A549 (cell line): ENCODE measurements around the gene MVK. TPM values are rescaled to one million over a fixed set of nuclear protein-coding genes. Genes with fewer than 3 reads are reported as not detected.

Experiments used
- ATAC-seq, 2 experiments: fragments of 200-7000 bp in 1 of 2; fragments of >200 bp in 1 of 2; cut with Nextera tagmentation in 1 of 2; cut with Tn5 transposase in 1 of 2; 3 replicates each; pipeline versions ENCODE4 v1.8.0 to v1.9.1; 2018 to 2020; ENCODE audit warnings: mild to moderate bottlenecking in 1 of 2, moderate library complexity in 1 of 2
- CTCF ChIA-PET: fragments of 300-600 bp; sonication (Branson Sonifier 250); formaldehyde crosslinking; extraction: SDS; loops from one replicate; lab custom pipeline; 2021; ENCODE audit warnings: antibody characterized with exemption, inconsistent platforms; lab: Yijun Ruan, JAX
- POLR2A ChIA-PET: fragments of 350-600 bp; formaldehyde crosslinking; extraction: SDS; loops from one replicate; lab custom pipeline; 2021; ENCODE audit warnings: antibody characterized with exemption, inconsistent platforms; lab: Yijun Ruan, JAX
- DNase-seq, 2 experiments: peaks; one replicate each; pipeline versions ENCODE4 v3.0.0 to v3.0.0-alpha.2; 2011 to 2016; ENCODE audit warnings: low read depth in 1 of 2, low spot score in 1 of 2
- FAIRE-seq: peaks from 2 replicates; lab custom pipeline; 2011; peaks lifted over from hg19 to GRCh38; lab: Jason Lieb, UNC
- H3K27ac ChIP-seq, 2 experiments: fragments of >200 bp; sonication (Bioruptor Twin); formaldehyde crosslinking; 3 replicates each; pipeline ENCODE4 v1.5.1; 2016 to 2017
- H3K4me1 ChIP-seq: fragments of >200 bp; sonication (Bioruptor Twin); formaldehyde crosslinking; 3 replicates; pipeline ENCODE4 v1.6.1; 2016
- H3K4me2 ChIP-seq: fragments of >200 bp; sonication (Bioruptor Twin); formaldehyde crosslinking; 3 replicates; pipeline ENCODE4 v1.6.1; 2016
- H3K4me3 ChIP-seq: fragments of >200 bp; sonication (Bioruptor Twin); formaldehyde crosslinking; 3 replicates; pipeline ENCODE4 v1.5.1; 2016
- H3K9me3 ChIP-seq: fragments of >200 bp; sonication (Bioruptor Twin); formaldehyde crosslinking; 3 replicates; pipeline ENCODE4 v1.6.1; 2016
- BCL3 ChIP-seq: fragments of >200 bp; sonication (Bioruptor Twin); formaldehyde crosslinking; IDR thresholded peaks from 3 replicates; pipeline ENCODE4 v1.6.1; 2016
- CBX2 ChIP-seq: fragments of 200-600 bp; sonication (generic); IDR thresholded peaks from 2 replicates; pipeline ENCODE4 v1.6.1; 2016; ENCODE audit warnings: low read depth, mild to moderate bottlenecking, borderline replicate concordance
- CBX8 ChIP-seq: fragments of 200-600 bp; sonication (generic); IDR thresholded peaks from 2 replicates; pipeline ENCODE4 v1.6.1; 2016
- CEBPB ChIP-seq, 2 experiments: fragments of >200 bp in 1 of 2; sonication (Bioruptor Twin) in 1 of 2; formaldehyde crosslinking in 1 of 2; IDR thresholded peaks; 2 replicates each; pipeline ENCODE4 v1.6.1; 2012 to 2016
- CHD4 ChIP-seq: fragments of 200-600 bp; sonication (generic); IDR thresholded peaks from 2 replicates; pipeline ENCODE4 v1.6.1; 2016; ENCODE audit warnings: antibody characterized with exemption, mild to moderate bottlenecking, borderline replicate concordance
- CTCF ChIP-seq: fragments of >200 bp; sonication (Bioruptor Twin); formaldehyde crosslinking; IDR thresholded peaks from 3 replicates; pipeline ENCODE4 v1.5.1; 2016
- E2F6 ChIP-seq: IDR thresholded peaks from 2 replicates; pipeline ENCODE4 v1.6.1; 2012; ENCODE audit warnings: low read depth, borderline replicate concordance
- EHMT2 ChIP-seq: fragments of 200-600 bp; sonication (generic); IDR thresholded peaks from 2 replicates; pipeline ENCODE4 v1.6.1; 2016; ENCODE audit warnings: antibody characterized with exemption, low read depth, mild to moderate bottlenecking, moderate library complexity
- FOSB ChIP-seq: fragments of 250-450 bp; sonication (Bioruptor Pico); IDR thresholded peaks from 2 replicates; pipeline ENCODE4 v1.5.0; 2020; ENCODE audit warnings: mild to moderate bottlenecking, moderate library complexity
- FOXS1 ChIP-seq: fragments of 250-450 bp; sonication (Bioruptor Pico); IDR thresholded peaks from 2 replicates; pipeline ENCODE4 v1.5.0; 2020; ENCODE audit warnings: mild to moderate bottlenecking, moderate library complexity
- HEYL ChIP-seq: fragments of 250-450 bp; sonication (Bioruptor Pico); IDR thresholded peaks from 2 replicates; pipeline ENCODE4 v1.8.0; 2021; ENCODE audit warnings: mild to moderate bottlenecking, moderate library complexity
- HMGXB4 ChIP-seq: fragments of 250-450 bp; sonication (Bioruptor Pico); IDR thresholded peaks from 2 replicates; pipeline ENCODE4 v1.5.0; 2021; ENCODE audit warnings: mild to moderate bottlenecking, moderate library complexity, borderline replicate concordance
- HOXA7 ChIP-seq: fragments of 250-450 bp; sonication (Bioruptor Pico); IDR thresholded peaks from 2 replicates; pipeline ENCODE4 v1.5.0; 2020; ENCODE audit warnings: mild to moderate bottlenecking, moderate library complexity
- JUN ChIP-seq, 2 experiments: fragments of >200 bp; sonication (Bioruptor Twin); formaldehyde crosslinking; IDR thresholded peaks; 2 replicates in 1 of 2; 3 replicates in 1 of 2; pipeline ENCODE4 v1.6.1; 2016 to 2017
- KDM5A ChIP-seq: fragments of 200-600 bp; sonication (generic); IDR thresholded peaks from 2 replicates; pipeline ENCODE4 v1.6.1; 2016; ENCODE audit warnings: antibody characterized with exemption, mild to moderate bottlenecking
- MAZ ChIP-seq: fragments of 150-350 bp; IDR thresholded peaks from 2 replicates; pipeline ENCODE4 v1.6.1; 2014; ENCODE audit warnings: antibody characterized with exemption, low read depth, low read length, borderline replicate concordance
- NR3C1 ChIP-seq: fragments of >200 bp; sonication (Bioruptor Twin); formaldehyde crosslinking; IDR thresholded peaks from 3 replicates; pipeline ENCODE4 v1.6.1; 2017
- PBX3 ChIP-seq: IDR thresholded peaks from 2 replicates; pipeline ENCODE4 v1.6.1; 2012
- PHF8 ChIP-seq: fragments of 200-600 bp; sonication (generic); IDR thresholded peaks from 2 replicates; pipeline ENCODE4 v1.6.1; 2016; ENCODE audit warnings: low read depth, mild to moderate bottlenecking, antibody characterized with exemption, moderate library complexity, borderline replicate concordance
- POLR2A ChIP-seq: IDR thresholded peaks from 2 replicates; pipeline ENCODE4 v1.6.1; 2012; ENCODE audit warnings: mild to moderate bottlenecking, low read length
- RCOR1 ChIP-seq: fragments of 150-350 bp; IDR thresholded peaks from 2 replicates; pipeline ENCODE4 v1.6.1; 2014; ENCODE audit warnings: antibody characterized with exemption, low read length, low read depth
- REST ChIP-seq: fragments of 200-600 bp; sonication (generic); IDR thresholded peaks from 2 replicates; pipeline ENCODE4 v1.6.1; 2016; ENCODE audit warnings: antibody characterized with exemption, mild to moderate bottlenecking, moderate library complexity
- RFX5 ChIP-seq: fragments of 450-650 bp; IDR thresholded peaks from 2 replicates; pipeline ENCODE4 v1.7.1; 2014; ENCODE audit warnings: antibody characterized with exemption, mild to moderate bottlenecking, moderate library complexity
- RNF2 ChIP-seq: fragments of 200-600 bp; sonication (generic); IDR thresholded peaks from 2 replicates; pipeline ENCODE4 v1.6.1; 2016; ENCODE audit warnings: low read depth, mild to moderate bottlenecking, antibody characterized with exemption, moderate library complexity, borderline replicate concordance
- SMC3 ChIP-seq: fragments of >200 bp; sonication (Bioruptor Twin); formaldehyde crosslinking; IDR thresholded peaks from 3 replicates; pipeline ENCODE4 v1.6.1; 2018; ENCODE audit warnings: inconsistent platforms
- SREBF2 ChIP-seq: fragments of 450-650 bp; IDR thresholded peaks from 2 replicates; pipeline ENCODE4 v1.6.1; 2014; ENCODE audit warnings: mild to moderate bottlenecking, moderate library complexity
- TP53 ChIP-seq: fragments of 250-450 bp; sonication (Bioruptor Pico); IDR thresholded peaks from 2 replicates; pipeline ENCODE4 v1.5.0; 2021; ENCODE audit warnings: mild to moderate bottlenecking, moderate library complexity
- ZC3H11A ChIP-seq: fragments of 450-650 bp; IDR thresholded peaks from 2 replicates; pipeline ENCODE4 v1.6.1; 2014; ENCODE audit warnings: antibody characterized with exemption, mild to moderate bottlenecking
- WGBS: methylation state at CpG from one replicate; pipeline ENCODE4 v1.1.6; 2017; ENCODE audit errors: missing lambda C conversion rate; 5-methylcytosine and 5-hydroxymethylcytosine counted together
- polyA plus RNA-seq, 4 experiments: library from polyadenylated mRNA; depleted of rRNA in 3 of 4; stranded (reverse); fragments of >200 nt; fragmentation: RNase III in 1 of 4; extraction: RNeasy Plus Mini Kit Qiagen cat#74134 plus additional on column Dnase treatment in 1 of 4; gene quantifications; 2 replicates in 3 of 4; 3 replicates in 1 of 4; pipeline ENCODE4 v1.2.3, GENCODE V29; 2011 to 2017

MVK gene
- polyA plus RNA-seq, 2 of the 4 experiments (the other 2 are of a cell fraction): 5.9 to 14.8 TPM

- CTCF ChIA-PET: interaction anchor here (1.4 to 10.5 kb wide), 2 partner anchors 16 to 194 kb away, joined by 6 to 123 read pairs; no protein-coding TSS in a partner anchor
- WGBS: 90% methylated on average over 13 of the region's 13 CpGs
- H3K4me2 ChIP-seq: no peak overlapping the region
- H3K4me1 ChIP-seq: no peaks in the 10 kb centered on the region
- FAIRE-seq: no peak
- H3K27ac ChIP-seq: no peak overlapping the region
- no peaks in the 10 kb centered on the region for H3K9me3 ChIP-seq
- DNase-seq: no peak
- POLR2A ChIA-PET: no interaction called here
- TF ChIP-seq KDM5A (no peak), JUN (IDR thresholded peaks at IDR 0.05) (no peak), MAZ (no peak), NR3C1 (no peak), EHMT2 (no peak), RFX5 (no peak), FOXS1 (CRISPR knock-in tag) (no peak), SMC3 (no peak), PHF8 (no peak), RCOR1 (no peak), E2F6 (no peak), POLR2A (no peak), ZC3H11A (no peak), HEYL (CRISPR knock-in tag) (no peak), HOXA7 (CRISPR knock-in tag) (no peak), SREBF2 (no peak), PBX3 (no peak), RNF2 (no peak), CBX8 (no peak)
- TF ChIP-seq, all 56 proteins: peak for 0
- H3K4me3 ChIP-seq: no peak overlapping the region
- ATAC-seq: no peak
These were observed 7.2 kb downstream of the MVK start for GRCh38 chr12:109580684-109581333.

- FAIRE-seq: no peak
- no peak for DNase-seq
- no peak for ATAC-seq
- no peak overlapping the region for H3K4me3 ChIP-seq
- POLR2A ChIA-PET: no interaction called here
- H3K4me1 ChIP-seq: peaks cover 3% of the 10 kb centered on the region; the same call in 2 of the 3 replicates
- CTCF ChIA-PET: interaction anchor here (1.4 to 10.5 kb wide), 2 partner anchors 15 to 194 kb away, joined by 6 to 123 read pairs; no protein-coding TSS in a partner anchor
- WGBS: 87% methylated on average over 7 of the region's 18 CpGs
- H3K9me3 ChIP-seq: no peaks in the 10 kb centered on the region
- H3K27ac ChIP-seq: no peak overlapping the region
- H3K4me2 ChIP-seq: no peak overlapping the region
- TF ChIP-seq CBX2 (no peak), RNF2 (no peak), HOXA7 (CRISPR knock-in tag) (no peak), TP53 (CRISPR knock-in tag) (no peak), REST (no peak), SMC3 (no peak), CHD4 (no peak), CTCF (no peak), BCL3 (no peak), CBX8 (no peak), CEBPB (IDR thresholded peaks at IDR 0.05) (no peak), HMGXB4 (CRISPR knock-in tag) (no peak), FOSB (no peak)
These were observed 7.7 kb downstream of the MVK start for GRCh38 chr12:109581334-109581691.
